GM18873 (cell line): Measurements from ENCODE around the gene GPX4.
A peak's percentile ranks its signal among the peaks of the same experiment; 100 is the strongest.

ENCODE experiments used
- ATAC-seq: cut with Tn5 transposase; IDR thresholded peaks from one replicate; pipeline ENCODE4 v1.9.1; 2021; ENCODE audit warnings: mild to moderate bottlenecking, moderate library complexity, moderate number of reproducible peaks; ENCODE audit not compliant: unreplicated experiment, low FRiP score

The GPX4 gene

GRCh38 chr19:1084024-1084868 lies 19.5 kb upstream of the GPX4 start:
- no peak for ATAC-seq

GRCh38 chr19:1085053-1085658 lies 18.6 kb upstream of the GPX4 start:
- ATAC-seq, result no peak

- ATAC-seq, result no peak
Measured at GRCh38 chr19:1085676-1086442, 17.9 kb upstream of the GPX4 start.

- ATAC-seq, result no peak
Measured at GRCh38 chr19:1086613-1087012, 17.2 kb upstream of the GPX4 start.

- no peak for ATAC-seq
Measured at GRCh38 chr19:1087813-1088415, 15.9 kb upstream of the GPX4 start.

- no peak for ATAC-seq
Measured at GRCh38 chr19:1088416-1089010, 15.3 kb upstream of the GPX4 start.

GRCh38 chr19:1089126-1089771 lies 14.5 kb upstream of the GPX4 start:
- ATAC-seq, result no peak

- no peak for ATAC-seq
Measured at GRCh38 chr19:1089891-1090290, 13.9 kb upstream of the GPX4 start.

- no peak for ATAC-seq
Measured at GRCh38 chr19:1090731-1091543, 12.9 kb upstream of the GPX4 start.

GRCh38 chr19:1091544-1092175 lies 12.1 kb upstream of the GPX4 start:
- ATAC-seq, result no peak

GRCh38 chr19:1093330-1093729 lies 10.5 kb upstream of the GPX4 start:
- ATAC-seq, result no peak

GRCh38 chr19:1093811-1094553 lies 9.8 kb upstream of the GPX4 start:
- ATAC-seq, result no peak

GRCh38 chr19:1094655-1094977 lies 9.2 kb upstream of the GPX4 start:
- no peak for ATAC-seq

GRCh38 chr19:1094978-1095701 lies 8.7 kb upstream of the GPX4 start, which contains the start of gene POLR2E:
Gene POLR2E, minus strand, starts transcription at chr19:1095375. Its CDS starts 60 bp downstream, at chr19:1095315.
- peak; percentile 75 for ATAC-seq

- no peak for ATAC-seq
Measured at GRCh38 chr19:1097810-1098176, 6.0 kb upstream of the GPX4 start.

- ATAC-seq, result no peak
Measured at GRCh38 chr19:1098177-1099051, 5.4 kb upstream of the GPX4 start.

GRCh38 chr19:1101337-1101698 lies 2.5 kb upstream of the GPX4 start:
- no peak for ATAC-seq
